HG03521 (cell line): ENCODE results near the gene SLC7A5.
"Not testable (repeated sequence)": the region's sequence is repeated elsewhere in the genome, so short reads cannot be mapped to it uniquely, and the experiment has no call there.

Source experiments
- ATAC-seq: cut with Tn5 transposase; IDR thresholded peaks from one replicate; pipeline ENCODE4 v1.9.1; 2021; ENCODE audit warnings: mild to moderate bottlenecking, moderate library complexity; ENCODE audit not compliant: unreplicated experiment

SLC7A5 gene

GRCh38 chr16:87889762-87890161, 20.5 kb upstream of the SLC7A5 start:
- ATAC-seq, result not testable (repeated sequence)

GRCh38 chr16:87888346-87888745, 19.0 kb upstream of the SLC7A5 start:
- not testable (repeated sequence) for ATAC-seq

GRCh38 chr16:87887931-87888330, 18.6 kb upstream of the SLC7A5 start:
- ATAC-seq, result not testable (repeated sequence)

DNA sequence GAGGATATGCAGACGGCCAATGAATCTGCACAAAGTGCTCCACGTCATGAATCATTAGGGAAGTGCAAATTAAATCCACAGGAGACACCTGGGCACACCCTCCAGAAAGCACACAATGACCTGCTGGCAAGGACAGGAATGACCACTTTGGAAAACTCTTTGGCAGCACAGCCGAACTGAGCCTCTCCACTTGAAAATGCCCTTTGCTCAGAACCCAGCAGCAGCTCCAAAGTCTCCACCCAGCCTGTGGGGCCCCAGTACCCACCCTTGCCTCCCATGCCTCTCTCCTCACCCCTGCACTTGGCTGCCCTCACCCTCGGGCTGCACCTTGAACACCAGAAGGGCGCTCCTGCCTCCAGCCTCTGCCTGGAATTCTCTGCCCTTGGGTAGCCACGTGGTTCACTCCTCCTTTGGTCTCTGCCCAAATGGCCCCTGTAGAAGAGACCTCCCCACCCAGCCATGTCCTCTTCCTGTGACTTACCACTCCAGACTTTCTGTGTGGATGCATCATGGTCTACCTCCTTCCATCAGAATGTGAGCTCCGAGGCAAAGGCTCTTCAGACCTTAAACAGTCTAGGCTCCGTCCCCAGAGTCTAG, 16.2 kb upstream of the SLC7A5 start:
- not testable (repeated sequence) for ATAC-seq

GRCh38 chr16:87882436-87883019, 13.2 kb upstream of the SLC7A5 start:
- ATAC-seq, result no peak

GRCh38 chr16:87881324-87882200, 12.3 kb upstream of the SLC7A5 start:
- no peak for ATAC-seq

GRCh38 chr16:87880117-87880696, 10.9 kb upstream of the SLC7A5 start:
- no peak for ATAC-seq

DNA sequence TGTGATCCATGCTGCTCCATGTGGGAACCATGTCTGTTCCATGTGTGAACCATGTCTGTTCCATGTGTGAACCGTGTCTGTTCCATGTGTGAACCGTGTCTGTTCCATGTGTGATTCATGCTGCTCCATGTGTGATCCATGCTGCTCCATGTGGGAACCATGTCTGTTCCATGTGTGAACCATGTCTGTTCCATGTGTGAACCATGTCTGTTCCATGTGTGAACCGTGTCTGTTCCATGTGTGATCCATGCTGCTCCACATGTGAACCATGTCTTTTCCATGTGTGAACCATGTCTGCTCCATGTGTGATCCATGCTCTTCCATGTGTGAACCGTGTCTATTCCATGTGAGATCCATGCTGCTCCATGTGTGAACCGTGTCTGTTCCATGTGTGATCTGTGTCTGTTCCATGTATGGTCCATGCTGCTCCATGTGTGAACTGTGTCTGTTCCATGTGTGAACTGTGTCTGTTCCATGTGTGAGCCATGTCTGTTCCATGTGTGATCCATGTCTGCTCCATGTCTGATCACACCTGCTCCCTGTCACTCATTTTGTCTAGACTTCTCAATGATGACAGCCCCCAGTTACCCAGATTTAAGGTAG, 10.2 kb upstream of the SLC7A5 start:
- not testable (repeated sequence) for ATAC-seq

- no peak for ATAC-seq
Measured at GRCh38 chr16:87878704-87879103, 9.4 kb upstream of the SLC7A5 start.

GRCh38 chr16:87877942-87878507, 8.7 kb upstream of the SLC7A5 start:
- no peak for ATAC-seq

- no peak for ATAC-seq
Measured at GRCh38 chr16:87874639-87875427, 5.5 kb upstream of the SLC7A5 start.

- not testable (repeated sequence) for ATAC-seq
Measured at GRCh38 chr16:87870418-87871291, 1.3 kb upstream of the SLC7A5 start.

- ATAC-seq, result not testable (repeated sequence)
Measured at GRCh38 chr16:87869879-87870417, 641 bp upstream of the SLC7A5 start.

DNA sequence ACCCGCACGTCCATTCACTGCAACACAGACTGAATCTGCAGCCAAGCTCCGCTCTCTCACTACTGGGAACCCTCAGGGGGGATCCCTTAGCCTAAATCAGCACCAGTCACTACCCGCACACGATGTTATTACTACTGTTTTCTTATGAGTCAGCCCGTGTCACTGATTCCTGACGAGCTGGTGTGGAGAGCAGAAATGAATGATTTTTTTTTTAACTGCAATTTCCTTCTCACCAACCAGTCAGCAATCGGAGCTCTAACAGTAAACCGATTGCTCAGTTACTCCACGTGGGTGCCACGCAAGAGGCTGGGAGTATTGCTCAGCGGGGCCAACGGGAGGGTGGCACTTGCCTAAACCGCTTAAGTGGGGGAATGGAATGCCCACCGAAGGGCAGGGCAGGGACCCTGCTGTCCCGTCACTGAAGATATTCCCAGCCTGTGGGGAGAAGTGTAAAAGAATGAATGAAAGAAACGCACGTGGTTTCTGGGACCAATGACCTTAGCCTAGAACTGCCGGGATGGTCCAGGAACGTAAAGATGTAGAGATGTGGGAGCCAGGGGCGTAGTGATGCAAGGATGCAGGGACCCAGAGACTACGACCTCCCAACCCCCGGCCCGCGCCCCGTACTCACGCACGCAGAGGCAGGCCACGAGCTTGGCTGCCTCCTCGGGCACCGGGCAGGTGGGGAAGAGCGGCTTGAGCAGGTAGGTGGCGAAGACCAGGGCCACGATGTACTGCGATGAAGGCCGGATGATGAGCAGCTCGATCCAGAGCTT, 865 bp downstream of the SLC7A5 start:
- not testable (repeated sequence) for ATAC-seq

DNA sequence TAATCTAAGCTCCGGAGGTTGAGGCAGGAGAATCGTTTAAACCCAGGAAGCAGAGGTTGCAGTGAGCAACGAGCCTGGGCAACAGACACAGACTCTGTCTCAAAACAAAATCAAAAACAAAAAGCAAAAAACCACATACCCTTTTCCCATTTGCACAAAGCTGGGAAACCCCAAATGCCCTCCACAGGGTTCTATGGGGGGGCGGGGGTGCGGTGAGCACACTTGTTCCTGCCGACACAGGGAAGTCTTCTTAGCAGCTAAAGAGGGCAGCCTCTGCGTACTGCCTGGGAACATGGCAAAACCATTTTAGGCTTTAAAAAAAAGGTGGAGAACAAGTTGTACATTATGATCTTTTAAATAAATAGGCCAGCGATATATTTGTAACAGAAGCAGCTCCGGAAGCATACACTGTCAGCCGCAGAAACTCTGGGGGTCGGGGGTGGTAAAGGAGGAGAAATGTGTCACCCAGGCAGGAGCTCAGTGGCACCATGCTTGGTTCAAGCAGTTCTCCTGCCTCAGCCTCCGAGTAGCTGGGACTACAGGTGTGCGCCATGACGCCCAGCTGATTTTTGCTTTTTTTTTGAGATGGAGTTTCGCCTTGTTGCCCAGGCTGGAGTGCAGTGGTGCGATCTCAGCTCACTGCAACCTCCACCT, 3.3 kb downstream of the SLC7A5 start:
- ATAC-seq, result not testable (repeated sequence)

- ATAC-seq, result no peak
Measured at GRCh38 chr16:87864331-87864989, 4.8 kb downstream of the SLC7A5 start.

GRCh38 chr16:87863327-87863635, 6.0 kb downstream of the SLC7A5 start:
- ATAC-seq, result not testable (repeated sequence)
